AG04450 (cell line): ENCODE results near the gene PRR23E. TPM values are rescaled to one million over a fixed set of nuclear protein-coding genes. Genes with fewer than 3 reads are reported as not detected.
A peak's percentile ranks its signal among the peaks of the same experiment; 100 is the strongest.

Source experiments
- CTCF ChIA-PET: fragments of 300-600, 350-600 bp; formaldehyde crosslinking; extraction: SDS; loops from one replicate; lab custom pipeline; 2022; ENCODE audit warnings: antibody characterized with exemption, inconsistent platforms; lab: Charles Lee
- POLR2A ChIA-PET: fragments of 350-600 bp; formaldehyde crosslinking; extraction: SDS; loops from one replicate; lab custom pipeline; 2021; ENCODE audit warnings: antibody characterized with exemption, inconsistent platforms; lab: Yijun Ruan, JAX
- DNase-seq: peaks from one replicate; pipeline ENCODE4 v3.0.0-alpha.2; 2011; ENCODE audit warnings: low read depth, low spot score
- H3K27ac ChIP-seq: one replicate; pipeline ENCODE4 v1.5.1; 2012; ENCODE audit warnings: low read depth, low read length, control low read depth
- H3K27me3 ChIP-seq: one replicate; pipeline ENCODE4 v1.6.0; 2012; ENCODE audit warnings: low read length; ENCODE audit not compliant: control insufficient read depth, insufficient read depth
- H3K4me3 ChIP-seq: 2 replicates; pipeline ENCODE4 v1.5.1; 2011; ENCODE audit warnings: mild to moderate bottlenecking, low read depth, low read length, control low read depth
- H3K9me3 ChIP-seq: 2 replicates; pipeline ENCODE4 v1.5.1; 2012; ENCODE audit warnings: low read length; ENCODE audit not compliant: control insufficient read depth, insufficient read depth
- polyA plus RNA-seq: library from polyadenylated mRNA; depleted of rRNA; stranded (reverse); fragments of >200 nt; gene quantifications from 2 replicates; pipeline ENCODE4 v1.2.3, GENCODE V29; 2011
- TF ChIP-seq, protein P1 (sequence below): IDR thresholded peaks from 2 replicates; pipeline ENCODE4 v1.5.1; 2011; ENCODE audit warnings: low read depth, low read length, control low read depth, inconsistent platforms

The PRR23E gene
- polyA plus RNA-seq, 1 experiment = not detected

DNA sequence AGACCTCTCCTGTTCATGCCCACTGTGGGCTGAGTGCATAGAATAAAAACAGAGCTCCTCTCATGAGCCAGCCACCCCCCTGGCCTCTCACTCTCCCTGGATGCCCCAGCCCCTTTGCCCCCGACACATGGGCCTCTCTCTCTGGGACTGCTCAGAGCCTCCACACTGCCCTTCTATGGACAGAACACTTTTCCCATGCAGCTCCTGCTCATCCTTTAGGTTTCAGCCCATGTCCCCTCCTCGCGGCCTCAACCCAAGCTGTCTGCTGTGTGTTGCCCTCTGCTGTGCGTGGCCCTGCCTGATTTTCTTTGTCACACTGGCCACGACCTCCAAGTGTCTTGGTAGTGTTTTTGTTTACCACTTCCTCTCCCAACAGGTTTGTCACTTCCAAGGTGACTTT is 20.7 kb upstream of the PRR23E start:
- POLR2A ChIA-PET = no interaction called here

DNA sequence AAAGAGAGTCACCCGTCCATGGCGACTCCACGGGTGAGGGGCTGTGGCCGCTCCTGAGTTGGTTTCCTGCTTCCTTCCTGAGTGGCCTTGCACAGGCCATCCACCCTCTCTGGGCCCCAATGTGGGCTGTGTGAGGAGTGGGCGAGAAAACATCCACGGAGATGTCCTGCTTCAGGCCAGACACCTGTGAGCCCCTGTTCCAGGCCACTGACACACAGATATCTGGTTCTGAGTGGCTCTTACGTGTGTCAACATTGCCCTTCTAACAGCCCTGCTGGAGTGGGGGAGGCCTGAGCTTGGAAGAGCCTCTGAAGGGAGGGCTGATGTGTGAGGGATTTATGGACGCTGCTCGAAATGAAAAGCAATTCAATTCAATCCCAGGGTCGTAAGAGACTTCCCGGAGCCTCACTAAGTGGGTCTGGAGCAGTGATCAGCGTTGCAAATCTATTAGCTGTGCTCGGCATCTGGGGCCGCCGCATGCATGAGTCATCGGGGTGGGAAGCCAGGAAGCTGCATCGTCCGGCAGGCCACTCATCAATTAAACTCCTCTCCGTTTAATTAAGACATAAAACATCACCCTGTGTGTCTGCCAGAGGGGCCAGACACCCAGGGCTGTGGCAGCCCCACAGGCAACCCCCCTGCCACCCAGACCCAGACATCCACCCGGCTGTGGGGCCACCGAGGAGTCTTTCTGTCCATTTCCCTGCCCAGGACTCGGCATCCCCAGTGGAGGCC is 20.0 kb upstream of the PRR23E start:
- DNase-seq = peak; percentile 21
- H3K27ac ChIP-seq = no peak overlapping the region
- CTCF ChIA-PET = no interaction called here
- TF ChIP-seq, protein P1, sequence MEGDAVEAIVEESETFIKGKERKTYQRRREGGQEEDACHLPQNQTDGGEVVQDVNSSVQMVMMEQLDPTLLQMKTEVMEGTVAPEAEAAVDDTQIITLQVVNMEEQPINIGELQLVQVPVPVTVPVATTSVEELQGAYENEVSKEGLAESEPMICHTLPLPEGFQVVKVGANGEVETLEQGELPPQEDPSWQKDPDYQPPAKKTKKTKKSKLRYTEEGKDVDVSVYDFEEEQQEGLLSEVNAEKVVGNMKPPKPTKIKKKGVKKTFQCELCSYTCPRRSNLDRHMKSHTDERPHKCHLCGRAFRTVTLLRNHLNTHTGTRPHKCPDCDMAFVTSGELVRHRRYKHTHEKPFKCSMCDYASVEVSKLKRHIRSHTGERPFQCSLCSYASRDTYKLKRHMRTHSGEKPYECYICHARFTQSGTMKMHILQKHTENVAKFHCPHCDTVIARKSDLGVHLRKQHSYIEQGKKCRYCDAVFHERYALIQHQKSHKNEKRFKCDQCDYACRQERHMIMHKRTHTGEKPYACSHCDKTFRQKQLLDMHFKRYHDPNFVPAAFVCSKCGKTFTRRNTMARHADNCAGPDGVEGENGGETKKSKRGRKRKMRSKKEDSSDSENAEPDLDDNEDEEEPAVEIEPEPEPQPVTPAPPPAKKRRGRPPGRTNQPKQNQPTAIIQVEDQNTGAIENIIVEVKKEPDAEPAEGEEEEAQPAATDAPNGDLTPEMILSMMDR = no peak
- no peaks in the 10 kb centered on the region for H3K9me3 ChIP-seq
- POLR2A ChIA-PET = no interaction called here
- no peaks in the 10 kb centered on the region for H3K27me3 ChIP-seq
- no peak overlapping the region for H3K4me3 ChIP-seq

More for the DNA sequence above, 20.7 kb upstream of the PRR23E start:
- CTCF ChIA-PET = interaction anchor here (1.6 kb wide), 1 partner anchor 420 kb away, joined by 4 read pairs; no protein-coding TSS in a partner anchor
- TF ChIP-seq, protein P1 = no peak
- Histone ChIP-seq H3K27ac (no peak overlapping the region), H3K4me3 (no peak overlapping the region), H3K27me3 (peaks cover 3% of the 10 kb centered on the region), H3K9me3 (no peaks in the 10 kb centered on the region)
- no peak for DNase-seq

DNA sequence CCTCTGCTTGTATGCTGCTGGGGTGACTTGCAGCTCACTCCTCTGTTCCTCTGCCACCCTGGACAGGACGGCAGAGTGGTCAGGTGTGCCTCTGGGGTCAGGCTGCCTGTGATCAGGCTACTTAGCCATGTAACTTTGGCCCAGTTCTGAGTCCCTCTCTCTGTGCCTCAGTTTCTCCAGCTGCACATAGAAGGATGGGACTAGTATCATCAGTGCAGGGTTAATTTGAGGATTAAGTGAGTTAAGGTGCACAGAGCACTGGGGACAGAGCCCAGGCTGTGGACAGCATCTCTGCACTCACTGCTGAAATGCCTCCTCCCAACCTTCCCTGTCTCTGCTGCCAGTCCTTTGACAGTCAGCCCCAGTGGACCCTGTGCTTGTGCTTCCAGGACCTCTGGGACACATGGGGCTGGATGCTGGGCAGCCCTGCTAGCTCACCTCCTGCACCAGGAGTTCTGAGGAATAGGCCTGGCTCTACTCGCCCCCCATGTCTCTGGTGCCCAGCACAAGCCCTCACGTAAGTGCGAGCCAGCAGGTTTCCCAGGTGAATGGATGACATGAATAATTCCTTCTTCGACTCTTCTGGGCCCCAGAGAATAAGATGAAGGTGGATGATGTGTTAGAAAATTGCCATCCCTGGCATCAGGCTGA is 19.3 kb upstream of the PRR23E start:
- no peaks in the 10 kb centered on the region for H3K27me3 ChIP-seq
- H3K4me3 ChIP-seq = no peak overlapping the region
- no peak overlapping the region for H3K27ac ChIP-seq
- H3K9me3 ChIP-seq = no peaks in the 10 kb centered on the region
- POLR2A ChIA-PET = no interaction called here
- TF ChIP-seq, protein P1 = no peak
- CTCF ChIA-PET = no interaction called here
- no peak for DNase-seq

DNA sequence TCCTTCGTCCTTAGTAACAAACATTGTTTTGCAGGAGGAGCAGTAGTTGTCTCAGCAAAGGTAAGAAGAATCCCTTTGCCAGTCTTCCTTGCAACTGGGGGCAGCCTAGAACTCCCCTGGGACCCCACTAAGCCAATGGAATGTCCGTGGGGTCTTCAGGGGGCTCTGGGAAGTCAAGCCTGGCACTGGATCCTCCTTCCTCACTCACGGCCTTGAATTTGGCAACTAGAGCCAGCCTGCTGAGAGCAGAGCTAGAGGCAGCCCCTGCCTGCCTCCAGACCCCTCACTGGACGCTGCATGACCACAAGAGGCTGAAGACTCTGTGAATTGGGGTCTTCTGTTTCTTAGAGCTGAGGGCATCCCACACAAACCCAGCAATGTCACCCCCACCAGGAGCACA is 18.6 kb upstream of the PRR23E start:
- TF ChIP-seq, protein P1 = no peak
- CTCF ChIA-PET = no interaction called here
- no peak for DNase-seq
- no peak overlapping the region for H3K4me3 ChIP-seq
- POLR2A ChIA-PET = no interaction called here
- H3K27me3 ChIP-seq = no peaks in the 10 kb centered on the region
- no peak overlapping the region for H3K27ac ChIP-seq
- no peaks in the 10 kb centered on the region for H3K9me3 ChIP-seq

DNA sequence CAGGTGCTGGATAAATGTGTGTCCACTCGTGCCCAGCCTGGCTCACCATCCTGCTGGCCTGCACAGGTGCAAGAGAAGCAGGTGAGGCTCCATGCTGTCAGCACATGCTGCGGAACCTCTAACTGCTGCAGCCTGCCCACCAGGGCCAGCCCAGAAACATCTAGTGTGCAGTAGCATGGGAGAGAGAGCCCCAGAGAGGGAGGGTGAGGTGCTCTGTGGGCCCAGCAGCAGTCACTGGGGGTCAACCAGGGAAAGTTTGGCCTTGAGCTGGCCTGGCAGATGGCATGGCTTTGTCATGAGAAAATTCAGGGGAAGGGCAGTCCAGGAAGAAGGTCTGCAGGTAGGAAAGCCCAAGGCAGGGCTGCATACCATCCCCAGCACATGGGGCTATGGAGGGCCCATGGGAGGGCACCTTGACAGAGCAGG is 18.2 kb upstream of the PRR23E start:
- DNase-seq = no peak
- Histone ChIP-seq H3K27ac (no peak overlapping the region), H3K27me3 (no peaks in the 10 kb centered on the region), H3K4me3 (no peak overlapping the region), H3K9me3 (no peaks in the 10 kb centered on the region)
- TF ChIP-seq, protein P1 = no peak
- CTCF ChIA-PET = no interaction called here
- POLR2A ChIA-PET = no interaction called here
